ENCODE data around the gene CCDC88C. TPM values are rescaled to one million over a fixed set of nuclear protein-coding genes. Genes with fewer than 3 reads are reported as not detected.

The CCDC88C gene
- total RNA-seq, 2 donors from 2014 or later, result 36.3 to 57.4 TPM

DNA sequence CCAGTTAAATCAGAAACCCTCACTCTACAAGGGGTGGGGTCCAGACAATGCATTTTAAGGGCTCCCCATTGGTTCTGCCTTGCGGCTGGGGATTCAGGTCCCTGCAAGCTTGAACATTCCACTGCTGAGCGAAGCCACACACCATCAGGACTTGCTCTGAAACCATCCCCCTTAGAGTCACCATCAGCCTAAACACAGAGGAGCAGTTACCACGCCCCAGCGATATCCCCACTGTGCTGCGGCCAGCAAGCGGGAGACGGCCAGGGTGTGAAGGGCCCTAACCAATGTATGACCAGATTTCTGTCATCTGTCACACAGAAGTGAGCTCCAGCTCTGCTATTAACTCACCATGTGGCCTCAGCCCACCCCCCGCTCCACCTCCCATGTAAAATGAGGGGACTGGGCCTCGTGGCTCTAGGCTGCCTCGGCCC, 29.7 kb downstream of the CCDC88C start:
- intact Hi-C loops (cut with DNase I), result no loop called here
- H3K4me3 ChIP-seq, result no peak overlapping the region
- no peaks in the 10 kb centered on the region for H3K36me3 ChIP-seq (replicated peaks in 1 of 2; ENCODE audit: insufficient read depth in 1 of 2, low read depth in 2 of 2)
- no peak overlapping the region for H3K27ac ChIP-seq
- H3K27me3 ChIP-seq, result no peaks in the 10 kb centered on the region
- WGBS, 2 donors, result 94 to 98% methylated on average over 9 to 10 of the region's 10 CpGs
- peaks cover 26% of the 10 kb centered on the region for H3K4me1 ChIP-seq
- ATAC-seq (no peak), DNase-seq (no peak)
- H3K9me3 ChIP-seq, result no peaks in the 10 kb centered on the region
- no peak for TF ChIP-seq POLR2A (IDR thresholded peaks at IDR 0.05)
- TF ChIP-seq, protein P1, sequence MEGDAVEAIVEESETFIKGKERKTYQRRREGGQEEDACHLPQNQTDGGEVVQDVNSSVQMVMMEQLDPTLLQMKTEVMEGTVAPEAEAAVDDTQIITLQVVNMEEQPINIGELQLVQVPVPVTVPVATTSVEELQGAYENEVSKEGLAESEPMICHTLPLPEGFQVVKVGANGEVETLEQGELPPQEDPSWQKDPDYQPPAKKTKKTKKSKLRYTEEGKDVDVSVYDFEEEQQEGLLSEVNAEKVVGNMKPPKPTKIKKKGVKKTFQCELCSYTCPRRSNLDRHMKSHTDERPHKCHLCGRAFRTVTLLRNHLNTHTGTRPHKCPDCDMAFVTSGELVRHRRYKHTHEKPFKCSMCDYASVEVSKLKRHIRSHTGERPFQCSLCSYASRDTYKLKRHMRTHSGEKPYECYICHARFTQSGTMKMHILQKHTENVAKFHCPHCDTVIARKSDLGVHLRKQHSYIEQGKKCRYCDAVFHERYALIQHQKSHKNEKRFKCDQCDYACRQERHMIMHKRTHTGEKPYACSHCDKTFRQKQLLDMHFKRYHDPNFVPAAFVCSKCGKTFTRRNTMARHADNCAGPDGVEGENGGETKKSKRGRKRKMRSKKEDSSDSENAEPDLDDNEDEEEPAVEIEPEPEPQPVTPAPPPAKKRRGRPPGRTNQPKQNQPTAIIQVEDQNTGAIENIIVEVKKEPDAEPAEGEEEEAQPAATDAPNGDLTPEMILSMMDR (IDR thresholded peaks at IDR 0.05), result no peak

DNA sequence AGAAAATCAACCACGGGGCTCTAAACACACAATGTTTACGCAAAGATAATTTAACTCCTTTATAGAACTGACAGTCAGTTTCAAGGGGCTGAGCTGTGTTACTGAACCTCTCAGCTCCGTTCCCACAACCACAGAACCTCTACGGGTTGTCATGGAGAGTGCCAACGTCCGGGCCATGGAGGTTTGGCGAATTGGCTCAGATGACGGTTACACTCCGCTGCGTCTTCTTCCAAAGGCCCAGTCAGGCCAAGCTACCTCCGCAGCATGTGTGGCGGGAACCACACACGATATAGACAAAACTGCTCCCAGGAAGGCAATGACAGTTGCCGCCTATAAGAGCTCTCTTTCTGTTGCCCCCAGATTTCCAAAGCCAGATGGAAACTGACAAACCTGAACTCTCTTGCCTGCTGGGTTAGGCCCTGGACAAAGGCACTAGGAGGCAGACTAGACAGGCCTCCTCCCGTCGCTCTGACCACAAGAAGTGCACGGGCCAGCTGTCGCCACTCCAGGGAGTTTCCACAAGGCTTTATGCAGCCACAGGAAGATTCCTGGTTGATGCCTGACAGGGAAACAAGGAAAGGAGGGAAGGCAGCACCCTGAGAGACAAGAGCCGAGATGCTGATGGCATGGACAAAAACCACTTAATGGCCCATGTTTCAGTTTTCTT, 30.3 kb downstream of the CCDC88C start:
- Histone ChIP-seq H3K27ac (no peak overlapping the region), H3K4me1 (peaks cover 20% of the 10 kb centered on the region), H3K4me3 (no peak overlapping the region), H3K36me3 (replicated peaks in 1 of 2; ENCODE audit: insufficient read depth in 1 of 2, low read depth in 2 of 2) (no peaks in the 10 kb centered on the region), H3K9me3 (no peaks in the 10 kb centered on the region), H3K27me3 (no peaks in the 10 kb centered on the region)
- intact Hi-C loops (cut with DNase I), result no loop called here
- no peak for DNase-seq
- TF ChIP-seq, protein P1 (IDR thresholded peaks at IDR 0.05), result no peak
- TF ChIP-seq POLR2A (IDR thresholded peaks at IDR 0.05), result no peak
- 78 to 79% methylated on average over 18 to 19 of the region's 19 CpGs for WGBS, 2 donors
- no peak for ATAC-seq

DNA sequence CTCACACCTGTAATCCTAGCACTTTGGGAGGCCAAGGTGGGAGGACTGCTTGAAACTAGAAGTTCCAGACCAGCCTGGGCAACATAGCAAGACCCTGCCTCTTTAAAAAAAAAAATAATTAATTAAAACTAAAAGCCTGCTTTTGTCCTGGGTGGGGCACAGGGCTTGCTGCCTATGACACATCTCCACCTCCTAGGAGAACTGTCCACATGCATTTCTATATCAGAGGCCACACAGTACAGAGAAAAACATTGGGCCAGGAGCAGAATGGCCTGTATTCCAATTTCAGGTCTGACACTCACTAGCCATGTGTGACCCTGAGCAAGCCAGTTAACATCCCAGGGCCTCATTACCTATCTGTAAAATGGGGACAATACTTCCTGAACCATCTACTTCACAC, 31.9 kb downstream of the CCDC88C start:
- intact Hi-C loops (cut with DNase I), result no loop called here
- DNase-seq (no peak), ATAC-seq (no peak)
- peaks cover 6% of the 10 kb centered on the region for H3K4me1 ChIP-seq
- H3K4me3 ChIP-seq, result no peak overlapping the region
- no peaks in the 10 kb centered on the region for H3K27me3 ChIP-seq
- no peak overlapping the region for H3K27ac ChIP-seq
- no peaks in the 10 kb centered on the region for H3K36me3 ChIP-seq (replicated peaks in 1 of 2; ENCODE audit: insufficient read depth in 1 of 2, low read depth in 2 of 2)
- no peaks in the 10 kb centered on the region for H3K9me3 ChIP-seq
- TF ChIP-seq, protein P1 (IDR thresholded peaks at IDR 0.05), result no peak

DNA sequence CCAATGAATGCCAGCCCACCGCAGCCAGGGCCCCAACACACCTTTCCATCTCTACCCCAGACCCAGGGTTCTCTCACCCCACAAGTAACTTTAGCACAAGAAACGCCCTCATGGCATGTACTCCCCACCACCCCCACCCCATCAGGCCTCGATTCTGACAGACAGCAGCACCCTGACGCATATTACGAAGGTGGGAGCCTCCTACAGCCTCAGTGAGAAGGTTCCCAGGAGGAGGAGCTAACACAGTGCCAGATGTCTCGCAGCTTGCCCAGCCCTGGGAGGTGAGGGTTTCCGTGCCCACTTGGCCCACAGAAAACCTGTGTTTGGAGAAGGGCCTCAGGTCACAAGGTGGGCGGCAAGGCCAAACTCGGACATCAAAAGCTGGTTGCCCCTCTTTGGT, 32.4 kb downstream of the CCDC88C start:
- no peak overlapping the region for H3K27ac ChIP-seq
- DNase-seq (no peak), ATAC-seq (no peak)
- intact Hi-C loops (cut with DNase I), result no loop called here
- H3K27me3 ChIP-seq, result no peaks in the 10 kb centered on the region
- no peaks in the 10 kb centered on the region for H3K9me3 ChIP-seq
- WGBS, 2 donors, result 91 to 100% methylated on average over 5 to 9 of the region's 9 CpGs
- TF ChIP-seq, protein P1 (IDR thresholded peaks at IDR 0.05), result no peak
- no peak for TF ChIP-seq POLR2A (IDR thresholded peaks at IDR 0.05)
- H3K36me3 ChIP-seq (replicated peaks in 1 of 2; ENCODE audit: insufficient read depth in 1 of 2, low read depth in 2 of 2), result no peaks in the 10 kb centered on the region
- no peak overlapping the region for H3K4me3 ChIP-seq
- H3K4me1 ChIP-seq, result peaks cover 3% of the 10 kb centered on the region

DNA sequence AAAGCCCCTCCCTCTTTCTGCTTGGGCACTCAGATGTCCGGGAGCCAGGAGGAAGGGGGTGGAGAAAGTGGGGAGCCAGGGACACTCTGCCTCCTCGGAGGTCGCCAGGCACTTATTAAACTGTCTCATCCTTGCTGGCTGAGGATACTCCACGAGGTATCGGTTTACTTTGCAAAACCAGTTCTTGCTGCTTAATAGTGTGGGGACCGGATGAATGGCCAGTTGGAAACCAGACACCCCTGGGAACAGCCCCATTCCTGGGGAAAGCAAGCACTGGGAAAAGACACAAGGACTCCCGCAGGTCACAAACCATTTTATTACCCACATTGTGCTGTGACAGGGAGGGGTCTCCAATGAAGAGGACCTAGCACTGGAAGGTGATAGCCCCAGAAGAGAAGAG, 34.2 kb downstream of the CCDC88C start:
- intact Hi-C loops (cut with DNase I), result no loop called here
- Histone ChIP-seq H3K4me3 (no peak overlapping the region), H3K36me3 (replicated peaks in 1 of 2; ENCODE audit: insufficient read depth in 1 of 2, low read depth in 2 of 2) (no peaks in the 10 kb centered on the region), H3K27me3 (no peaks in the 10 kb centered on the region), H3K4me1 (peaks cover 13% of the 10 kb centered on the region), H3K9me3 (no peaks in the 10 kb centered on the region), H3K27ac (no peak overlapping the region)
- no peak for TF ChIP-seq POLR2A (IDR thresholded peaks at IDR 0.05)
- TF ChIP-seq, protein P1 (IDR thresholded peaks at IDR 0.05), result no peak
- ATAC-seq (no peak), DNase-seq (no peak)
- 71 to 76% methylated on average over 6 to 7 of the region's 7 CpGs for WGBS, 2 donors
